GM23338 (cell line): Measurements from ENCODE around the gene RNFT1. TPM values are rescaled to one million over a fixed set of nuclear protein-coding genes. Genes with fewer than 3 reads are reported as not detected.
"Not testable (repeated sequence)": the region's sequence is repeated elsewhere in the genome, so short reads cannot be mapped to it uniquely, and the experiment has no call there.

Source experiments
- ATAC-seq: fragments of 200-7000 bp; cut with Tn5 transposase; 3 replicates; pipeline ENCODE4 v1.9.1; 2020
- DNase-seq: peaks from one replicate; pipeline ENCODE4 v3.0.0-alpha.2; 2015; ENCODE audit warnings: low spot score
- H2AFZ ChIP-seq: fragments of 200-600 bp; sonication (generic); 2 replicates; pipeline ENCODE4 v1.8.0; 2016; ENCODE audit warnings: antibody characterized with exemption, mild to moderate bottlenecking, moderate library complexity
- H3F3A ChIP-seq: fragments of 200-600 bp; sonication (generic); replicated peaks from 2 replicates; pipeline ENCODE4 v1.8.0; 2017; ENCODE audit warnings: antibody characterized with exemption, mixed run types, low read depth
- H3K27ac ChIP-seq: fragments of 200-600 bp; sonication (generic); 2 replicates; pipeline ENCODE4 v1.6.1; 2016; ENCODE audit warnings: low read depth
- H3K27me3 ChIP-seq: fragments of 200-600 bp; sonication (generic); 2 replicates; pipeline ENCODE4 v1.8.0; 2016; ENCODE audit warnings: mild to moderate bottlenecking, mixed run types, moderate library complexity; ENCODE audit not compliant: insufficient read depth
- H3K36me3 ChIP-seq: fragments of 200-600 bp; sonication (generic); 2 replicates; pipeline ENCODE4 v1.8.0; 2016; ENCODE audit warnings: mild to moderate bottlenecking; ENCODE audit not compliant: insufficient read depth
- H3K4me1 ChIP-seq: fragments of 200-600 bp; sonication (generic); 2 replicates; pipeline ENCODE4 v1.8.0; 2016; ENCODE audit warnings: mild to moderate bottlenecking, moderate library complexity; ENCODE audit not compliant: insufficient read depth
- H3K4me2 ChIP-seq: fragments of 200-600 bp; sonication (generic); 2 replicates; pipeline ENCODE4 v1.7.1; 2017; ENCODE audit warnings: mixed run types
- H3K4me3 ChIP-seq: fragments of 200-600 bp; sonication (generic); 2 replicates; pipeline ENCODE4 v1.6.1; 2016; ENCODE audit warnings: mixed run types
- H3K79me2 ChIP-seq: fragments of 200-600 bp; sonication (generic); replicated peaks from 2 replicates; pipeline ENCODE4 v1.8.0; 2017; ENCODE audit warnings: mild to moderate bottlenecking; ENCODE audit not compliant: insufficient read depth
- H3K9me2 ChIP-seq: fragments of 200-600 bp; sonication (generic); 2 replicates; pipeline ENCODE4 v1.8.0; 2017; ENCODE audit not compliant: insufficient read depth
- H4K20me1 ChIP-seq: fragments of 200-600 bp; sonication (generic); replicated peaks from 2 replicates; pipeline ENCODE4 v1.8.0; 2017; ENCODE audit warnings: mild to moderate bottlenecking; ENCODE audit not compliant: insufficient read depth
- H3K27ac Mint-ChIP-seq: 2 replicates; pipeline ENCODE4 v1.8.0; 2020; ENCODE audit warnings: inconsistent platforms, mild to moderate bottlenecking, moderate library complexity, mixed read lengths
- H3K27me3 Mint-ChIP-seq: 3 replicates; pipeline ENCODE4 v1.8.0; 2022; ENCODE audit warnings: low read depth, mild to moderate bottlenecking, moderate library complexity, mixed read lengths, inconsistent platforms; ENCODE audit not compliant: insufficient read depth, poor library complexity
- H3K36me3 Mint-ChIP-seq: 3 replicates; pipeline ENCODE4 v1.8.0; 2021; ENCODE audit warnings: low read depth, mild to moderate bottlenecking, inconsistent platforms, moderate library complexity, mixed read lengths
- H3K4me1 Mint-ChIP-seq: 3 replicates; pipeline ENCODE4 v1.8.0; 2020; ENCODE audit warnings: mild to moderate bottlenecking, inconsistent platforms, mixed read lengths
- H3K4me3 Mint-ChIP-seq: 3 replicates; pipeline ENCODE4 v1.8.0; 2021; ENCODE audit warnings: moderate library complexity, mild to moderate bottlenecking, inconsistent platforms, mixed read lengths
- H3K9me3 Mint-ChIP-seq: 3 replicates; pipeline ENCODE4 v1.8.0; 2020; ENCODE audit warnings: moderate library complexity, mild to moderate bottlenecking, inconsistent platforms, mixed read lengths
- CREB1 ChIP-seq: fragments of 250-450 bp; sonication (Bioruptor Pico); IDR thresholded peaks from 2 replicates; pipeline ENCODE4 v1.5.0; 2020; ENCODE audit warnings: low read depth, mild to moderate bottlenecking, moderate library complexity
- ETS1 ChIP-seq: IDR thresholded peaks from 2 replicates; pipeline ENCODE4 v1.6.1; 2016; ENCODE audit warnings: antibody characterized with exemption
- EZH2phosphoT487 ChIP-seq: fragments of 200-600 bp; sonication (generic); IDR thresholded peaks from one replicate; pipeline ENCODE4 v1.8.1; 2018; ENCODE audit warnings: antibody characterized with exemption; ENCODE audit not compliant: unreplicated experiment
- JUNB ChIP-seq: IDR thresholded peaks from one replicate; pipeline ENCODE4 v1.6.1; 2016; ENCODE audit warnings: antibody characterized with exemption; ENCODE audit not compliant: unreplicated experiment
- NANOG ChIP-seq: IDR thresholded peaks from 2 replicates; pipeline ENCODE4 v1.6.1; 2016; ENCODE audit warnings: antibody characterized with exemption, borderline replicate concordance
- POLR2AphosphoS5 ChIP-seq: IDR thresholded peaks from 2 replicates; pipeline ENCODE4 v1.6.1; 2016; ENCODE audit warnings: antibody characterized with exemption, low read depth
- REST ChIP-seq: IDR thresholded peaks from one replicate; pipeline ENCODE4 v1.6.1; 2018; ENCODE audit warnings: antibody characterized with exemption; ENCODE audit not compliant: unreplicated experiment
- ZNF114 ChIP-seq: fragments of 250-450 bp; sonication (Bioruptor Pico); IDR thresholded peaks from 2 replicates; pipeline ENCODE4 v1.5.0; 2020; ENCODE audit warnings: mild to moderate bottlenecking, moderate library complexity
- ZNF331 ChIP-seq: fragments of 250-450 bp; sonication (Bioruptor Pico); IDR thresholded peaks from 2 replicates; pipeline ENCODE4 v1.5.0; 2020; ENCODE audit warnings: low read depth, mild to moderate bottlenecking, moderate library complexity
- polyA plus RNA-seq: library from polyadenylated mRNA; unstranded; fragments of >200 nt; fragmentation: Nextera tagmentation; extraction: Ambion mirVana; gene quantifications from 2 replicates; pipeline ENCODE4 v1.2.1, GENCODE V29; 2016
- total RNA-seq: library from RNA; depleted of rRNA; stranded (reverse); fragments of >200 nt; shearing (Covaris generic); gene quantifications from 2 replicates; pipeline ENCODE4 v1.2.3, GENCODE V29; 2014
- TF ChIP-seq, protein P1 (sequence below), 2 experiments: fragments of 200-600 bp in 1 of 2; sonication (generic) in 1 of 2; conservative IDR thresholded peaks; 2 replicates each; pipeline versions ENCODE4 v1.5.1 to v1.6.1; 2016 to 2017; ENCODE audit warnings: antibody characterized with exemption in 2 of 2, low read depth in 2 of 2, mild to moderate bottlenecking in 2 of 2, moderate library complexity in 1 of 2

Gene RNFT1
- total and polyA plus RNA-seq, 2 experiments from 2014 or later: 4.1 to 4.6 TPM

- H3K79me2 ChIP-seq: no peaks in the 10 kb centered on the region
- Mint-ChIP-seq H3K4me3 (no peak overlapping the region), H3K27me3 (peaks cover 2% of the 10 kb centered on the region), H3K27ac (no peak overlapping the region), H3K36me3 (peaks cover 10% of the 10 kb centered on the region; the same call in 1 of the 3 replicates), H3K9me3 (no peaks in the 10 kb centered on the region), H3K4me1 (no peaks in the 10 kb centered on the region)
- no peaks in the 10 kb centered on the region for H4K20me1 ChIP-seq
- no peak overlapping the region for H2AFZ ChIP-seq
- ATAC-seq (no peak), DNase-seq (no peak)
- H3F3A ChIP-seq: no peaks in the 10 kb centered on the region
- H3K4me3 ChIP-seq: no peak overlapping the region
- no peak overlapping the region for H3K4me2 ChIP-seq
- H3K27ac ChIP-seq: no peak overlapping the region
- TF ChIP-seq NANOG: no peak
- no peak for TF ChIP-seq JUNB
- no peak for TF ChIP-seq EZH2phosphoT487
- no peak for TF ChIP-seq ZNF331 (CRISPR knock-in tag)
- TF ChIP-seq ZNF114 (CRISPR knock-in tag): no peak
- TF ChIP-seq CREB1 (CRISPR knock-in tag): no peak
- TF ChIP-seq POLR2AphosphoS5: no peak
- no peaks in the 10 kb centered on the region for H3K27me3 ChIP-seq
- no peaks in the 10 kb centered on the region for H3K36me3 ChIP-seq
- H3K4me1 ChIP-seq: no peaks in the 10 kb centered on the region
- H3K9me2 ChIP-seq: no peaks in the 10 kb centered on the region
These were observed 14.5 kb downstream of the RNFT1 start for GRCh38 chr17:59950049-59950448.

DNA sequence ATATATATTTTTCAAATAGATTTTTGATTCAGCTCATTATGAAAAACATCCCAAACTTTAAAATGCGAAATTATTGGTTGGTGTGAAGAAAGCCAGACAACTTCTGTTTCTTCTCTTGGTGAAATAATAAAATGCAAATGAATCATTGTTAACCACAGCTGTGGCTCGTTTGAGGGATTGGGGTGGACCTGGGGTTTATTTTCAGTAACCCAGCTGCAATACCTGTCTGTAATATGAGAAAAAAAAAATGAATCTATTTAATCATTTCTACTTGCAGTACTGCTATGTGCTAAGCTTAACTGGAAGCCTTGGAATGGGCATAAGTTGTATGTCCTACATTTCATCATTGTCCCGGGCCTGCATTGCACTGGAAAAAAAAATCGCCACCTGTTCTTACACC, 17.2 kb downstream of the RNFT1 start:
- not testable (repeated sequence) for H4K20me1 ChIP-seq, H3K4me1 ChIP-seq, H3K9me2 ChIP-seq, H3K4me1 Mint-ChIP-seq, H3K36me3 ChIP-seq, H2AFZ ChIP-seq, H3K27me3 ChIP-seq, H3K4me3 Mint-ChIP-seq, H3K27ac ChIP-seq, H3F3A ChIP-seq, H3K4me2 ChIP-seq, H3K4me3 ChIP-seq, H3K9me3 Mint-ChIP-seq, H3K27ac Mint-ChIP-seq, ATAC-seq, H3K27me3 Mint-ChIP-seq, DNase-seq, H3K79me2 ChIP-seq
- peaks cover 13% of the 10 kb centered on the region; the same call in 2 of the 3 replicates for H3K36me3 Mint-ChIP-seq

- H3K27me3 Mint-ChIP-seq, H3K36me3 ChIP-seq, H3K4me1 Mint-ChIP-seq, DNase-seq, H2AFZ ChIP-seq, H3K4me2 ChIP-seq, H3K4me3 Mint-ChIP-seq, H3K9me3 Mint-ChIP-seq, ATAC-seq, H3K27ac ChIP-seq, H3F3A ChIP-seq, H3K9me2 ChIP-seq, H3K27ac Mint-ChIP-seq, H3K79me2 ChIP-seq, H3K27me3 ChIP-seq, H3K4me3 ChIP-seq, H3K4me1 ChIP-seq, H4K20me1 ChIP-seq: not testable (repeated sequence)
- peaks cover 19% of the 10 kb centered on the region; the same call in 2 of the 3 replicates for H3K36me3 Mint-ChIP-seq
These were observed 18.1 kb downstream of the RNFT1 start for GRCh38 chr17:59946433-59946832.

DNA sequence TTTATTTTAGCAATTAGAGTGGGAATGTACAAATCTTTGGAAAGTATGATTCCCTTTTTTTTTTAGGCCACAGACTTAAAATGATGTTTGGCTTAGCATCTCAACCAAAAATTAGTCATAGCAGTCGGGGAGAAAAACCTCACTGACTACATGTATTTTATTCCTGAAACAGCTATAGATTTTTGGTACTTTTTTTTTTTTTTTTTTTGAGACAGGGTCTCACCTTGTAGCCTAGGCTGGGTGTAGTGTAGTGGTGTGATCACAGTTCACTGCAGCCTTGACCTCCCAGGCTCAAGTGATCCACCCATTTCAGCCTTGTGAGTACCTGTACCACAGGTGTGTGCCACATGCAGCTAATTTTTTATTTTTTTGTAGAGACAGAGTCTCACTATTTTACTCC, 23.4 kb downstream of the RNFT1 start:
- Mint-ChIP-seq H3K9me3 (no peaks in the 10 kb centered on the region), H3K4me1 (no peaks in the 10 kb centered on the region), H3K4me3 (no peak overlapping the region), H3K27ac (no peak overlapping the region), H3K27me3 (no peaks in the 10 kb centered on the region), H3K36me3 (peaks cover 30% of the 10 kb centered on the region; the same call in 2 of the 3 replicates)
- Histone ChIP-seq H3K27me3 (no peaks in the 10 kb centered on the region), H3K27ac (no peak overlapping the region), H4K20me1 (no peaks in the 10 kb centered on the region), H3K9me2 (no peaks in the 10 kb centered on the region), H3K4me3 (no peak overlapping the region), H3K4me1 (no peaks in the 10 kb centered on the region), H3K4me2 (no peak overlapping the region), H3F3A (no peaks in the 10 kb centered on the region), H3K79me2 (no peaks in the 10 kb centered on the region), H2AFZ (no peak overlapping the region), H3K36me3 (peaks cover 5% of the 10 kb centered on the region; the same call in 1 of the 2 replicates)
- ATAC-seq (no peak), DNase-seq (no peak)
- no peak for TF ChIP-seq CREB1 (CRISPR knock-in tag)
- no peak for TF ChIP-seq NANOG
- no peak for TF ChIP-seq ETS1
- TF ChIP-seq, protein P1, sequence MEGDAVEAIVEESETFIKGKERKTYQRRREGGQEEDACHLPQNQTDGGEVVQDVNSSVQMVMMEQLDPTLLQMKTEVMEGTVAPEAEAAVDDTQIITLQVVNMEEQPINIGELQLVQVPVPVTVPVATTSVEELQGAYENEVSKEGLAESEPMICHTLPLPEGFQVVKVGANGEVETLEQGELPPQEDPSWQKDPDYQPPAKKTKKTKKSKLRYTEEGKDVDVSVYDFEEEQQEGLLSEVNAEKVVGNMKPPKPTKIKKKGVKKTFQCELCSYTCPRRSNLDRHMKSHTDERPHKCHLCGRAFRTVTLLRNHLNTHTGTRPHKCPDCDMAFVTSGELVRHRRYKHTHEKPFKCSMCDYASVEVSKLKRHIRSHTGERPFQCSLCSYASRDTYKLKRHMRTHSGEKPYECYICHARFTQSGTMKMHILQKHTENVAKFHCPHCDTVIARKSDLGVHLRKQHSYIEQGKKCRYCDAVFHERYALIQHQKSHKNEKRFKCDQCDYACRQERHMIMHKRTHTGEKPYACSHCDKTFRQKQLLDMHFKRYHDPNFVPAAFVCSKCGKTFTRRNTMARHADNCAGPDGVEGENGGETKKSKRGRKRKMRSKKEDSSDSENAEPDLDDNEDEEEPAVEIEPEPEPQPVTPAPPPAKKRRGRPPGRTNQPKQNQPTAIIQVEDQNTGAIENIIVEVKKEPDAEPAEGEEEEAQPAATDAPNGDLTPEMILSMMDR (conservative IDR thresholded peaks at IDR 0.05; ENCODE audit: low read depth in 2 of 2): no peak
- TF ChIP-seq REST: no peak
